HEK293 (cell line): Measurements from ENCODE around the gene AATF.

ENCODE experiments used
- CTCF ChIA-PET: fragments of 350-600 bp; formaldehyde crosslinking; extraction: SDS; loops from one replicate; lab custom pipeline; 2021; ENCODE audit warnings: antibody characterized with exemption; lab: Yijun Ruan, JAX
- POLR2A ChIA-PET: fragments of 300-600 bp; formaldehyde crosslinking; extraction: SDS; loops from one replicate; lab custom pipeline; 2020; ENCODE audit warnings: antibody characterized with exemption, inconsistent platforms; lab: Yijun Ruan, JAX
- H3K27ac ChIP-seq: fragments of 200-500 bp; sonication (Bioruptor generic); 2 replicates; pipeline ENCODE4 v1.5.1; 2014; ENCODE audit warnings: low read depth, low read length, control low read depth, inconsistent platforms; ENCODE audit errors: extremely low read depth
- H3K36me3 ChIP-seq, 2 experiments: fragments of 200-500 bp in 1 of 2; sonication (Bioruptor generic) in 1 of 2; 1 replicate in 1 of 2; 2 replicates in 1 of 2; pipeline ENCODE4 v1.5.1; 2014 to 2017; ENCODE audit warnings: inconsistent platforms in 2 of 2, low read length in 2 of 2; ENCODE audit not compliant: control insufficient read depth in 2 of 2, insufficient read depth in 1 of 2
- H3K4me1 ChIP-seq: fragments of 200-500 bp; sonication (Bioruptor generic); 2 replicates; pipeline ENCODE4 v1.5.1; 2014; ENCODE audit warnings: mild to moderate bottlenecking, low read length, inconsistent platforms; ENCODE audit not compliant: control insufficient read depth, insufficient read depth
- H3K4me3 ChIP-seq: 2 replicates; pipeline ENCODE4 v1.5.1; 2011; ENCODE audit warnings: low read depth, mild to moderate bottlenecking, control low read depth, low read length, moderate library complexity
- H3K9me3 ChIP-seq: fragments of 200-500 bp; sonication (Bioruptor generic); 2 replicates; pipeline ENCODE4 v1.5.1; 2014; ENCODE audit warnings: low read depth, low read length, inconsistent platforms; ENCODE audit not compliant: control insufficient read depth, insufficient read depth
- BCL11A ChIP-seq: fragments of 450-650 bp; formaldehyde crosslinking; IDR thresholded peaks from 2 replicates; pipeline ENCODE4 v1.5.1; 2016; ENCODE audit warnings: low read depth, missing biosample characterization, missing genetic modification characterization
- GFI1B ChIP-seq: fragments of 450-650 bp; formaldehyde crosslinking; IDR thresholded peaks from 2 replicates; pipeline ENCODE4 v1.5.1; 2016; ENCODE audit warnings: missing biosample characterization, missing genetic modification characterization
- GLIS1 ChIP-seq: fragments of 450-650 bp; formaldehyde crosslinking; IDR thresholded peaks from 2 replicates; pipeline ENCODE4 v1.5.1; 2016; ENCODE audit warnings: missing biosample characterization, missing genetic modification characterization
- GLIS2 ChIP-seq: fragments of 450-650 bp; formaldehyde crosslinking; IDR thresholded peaks from 2 replicates; pipeline ENCODE4 v1.5.1; 2016; ENCODE audit warnings: missing biosample characterization, missing genetic modification characterization
- KLF9 ChIP-seq: fragments of 450-650 bp; formaldehyde crosslinking; IDR thresholded peaks from 2 replicates; pipeline ENCODE4 v1.5.1; 2016; ENCODE audit warnings: missing biosample characterization, missing genetic modification characterization, low read depth
- MYNN ChIP-seq: fragments of 450-650 bp; formaldehyde crosslinking; IDR thresholded peaks from 2 replicates; pipeline ENCODE4 v1.5.1; 2016; ENCODE audit warnings: missing biosample characterization, missing genetic modification characterization, borderline replicate concordance
- PRDM1 ChIP-seq: fragments of 450-650 bp; formaldehyde crosslinking; IDR thresholded peaks from 2 replicates; pipeline ENCODE4; 2016; ENCODE audit warnings: missing biosample characterization, missing genetic modification characterization
- SCRT1 ChIP-seq: fragments of 450-650 bp; formaldehyde crosslinking; IDR thresholded peaks from 2 replicates; pipeline ENCODE4 v1.5.1; 2016; ENCODE audit warnings: missing biosample characterization, missing genetic modification characterization, borderline replicate concordance
- ZBTB21 ChIP-seq: fragments of 450-650 bp; formaldehyde crosslinking; IDR thresholded peaks from 2 replicates; pipeline ENCODE4 v1.5.1; 2017; ENCODE audit warnings: missing biosample characterization, missing genetic modification characterization
- ZEB2 ChIP-seq: fragments of 450-650 bp; formaldehyde crosslinking; IDR thresholded peaks from 2 replicates; pipeline ENCODE4 v1.5.1; 2016; ENCODE audit warnings: missing biosample characterization, missing genetic modification characterization
- ZFP69B ChIP-seq: fragments of 450-650 bp; formaldehyde crosslinking; IDR thresholded peaks from 2 replicates; pipeline ENCODE4 v1.5.1; 2016; ENCODE audit warnings: missing biosample characterization, missing genetic modification characterization
- ZNF24 ChIP-seq: fragments of 450-650 bp; formaldehyde crosslinking; IDR thresholded peaks from 2 replicates; pipeline ENCODE4 v1.5.1; 2016; ENCODE audit warnings: missing biosample characterization, missing genetic modification characterization
- ZNF292 ChIP-seq: fragments of 450-650 bp; formaldehyde crosslinking; IDR thresholded peaks from 2 replicates; pipeline ENCODE4 v1.5.1; 2016; ENCODE audit warnings: low read depth, missing biosample characterization, missing genetic modification characterization, borderline replicate concordance
- ZNF37A ChIP-seq: fragments of 450-650 bp; IDR thresholded peaks from 2 replicates; pipeline ENCODE4 v1.5.1; 2018; ENCODE audit warnings: missing biosample characterization, missing genetic modification characterization
- ZNF416 ChIP-seq: fragments of 450-650 bp; formaldehyde crosslinking; IDR thresholded peaks from 2 replicates; pipeline ENCODE4 v1.5.1; 2016; ENCODE audit warnings: missing biosample characterization, missing genetic modification characterization
- ZNF558 ChIP-seq: fragments of 450-650 bp; formaldehyde crosslinking; IDR thresholded peaks from 2 replicates; pipeline ENCODE4 v1.5.1; 2016; ENCODE audit warnings: missing biosample characterization, missing genetic modification characterization
- ZNF629 ChIP-seq: fragments of 450-650 bp; formaldehyde crosslinking; IDR thresholded peaks from 2 replicates; pipeline ENCODE4 v1.5.1; 2017; ENCODE audit warnings: missing biosample characterization, missing genetic modification characterization
- ZNF660 ChIP-seq: fragments of 450-650 bp; IDR thresholded peaks from 2 replicates; pipeline ENCODE4 v1.5.1; 2018; ENCODE audit warnings: missing biosample characterization, mild to moderate bottlenecking, missing genetic modification characterization
- ZNF830 ChIP-seq: fragments of 450-650 bp; IDR thresholded peaks from 2 replicates; pipeline ENCODE4 v1.5.0; 2018; ENCODE audit warnings: missing biosample characterization, missing genetic modification characterization, low read depth, mild to moderate bottlenecking, moderate library complexity
- TF ChIP-seq, protein P1 (sequence below): fragments of 450-650 bp; formaldehyde crosslinking; IDR thresholded peaks from 2 replicates; pipeline ENCODE4 v1.5.1; 2017; ENCODE audit warnings: missing biosample characterization, mild to moderate bottlenecking, missing genetic modification characterization, moderate library complexity
- TF ChIP-seq, protein P2 (sequence below): fragments of 450-650 bp; formaldehyde crosslinking; IDR thresholded peaks from 2 replicates; pipeline ENCODE4 v1.5.1; 2016; ENCODE audit warnings: missing biosample characterization, missing genetic modification characterization
- TF ChIP-seq, protein P3 (sequence below): fragments of 450-650 bp; formaldehyde crosslinking; IDR thresholded peaks from 2 replicates; pipeline ENCODE4 v1.5.1; 2016; ENCODE audit warnings: missing biosample characterization, missing genetic modification characterization
- TF ChIP-seq, protein P4 (sequence below): fragments of 450-650 bp; formaldehyde crosslinking; IDR thresholded peaks from 2 replicates; pipeline ENCODE4 v1.5.1; 2016; ENCODE audit warnings: missing biosample characterization, missing genetic modification characterization, low read depth
- TF ChIP-seq, protein P5 (sequence below): fragments of 450-650 bp; formaldehyde crosslinking; IDR thresholded peaks from 2 replicates; pipeline ENCODE4 v1.5.1; 2016; ENCODE audit warnings: missing biosample characterization, missing genetic modification characterization, borderline replicate concordance
- TF ChIP-seq, protein P6 (sequence below): fragments of 450-650 bp; formaldehyde crosslinking; IDR thresholded peaks from 2 replicates; pipeline ENCODE4 v1.5.1; 2016; ENCODE audit warnings: missing biosample characterization, missing genetic modification characterization
- TF ChIP-seq, protein P7 (sequence below): fragments of 450-650 bp; formaldehyde crosslinking; IDR thresholded peaks from 2 replicates; pipeline ENCODE4 v1.5.1; 2016; ENCODE audit warnings: missing biosample characterization, missing genetic modification characterization

Gene AATF

DNA sequence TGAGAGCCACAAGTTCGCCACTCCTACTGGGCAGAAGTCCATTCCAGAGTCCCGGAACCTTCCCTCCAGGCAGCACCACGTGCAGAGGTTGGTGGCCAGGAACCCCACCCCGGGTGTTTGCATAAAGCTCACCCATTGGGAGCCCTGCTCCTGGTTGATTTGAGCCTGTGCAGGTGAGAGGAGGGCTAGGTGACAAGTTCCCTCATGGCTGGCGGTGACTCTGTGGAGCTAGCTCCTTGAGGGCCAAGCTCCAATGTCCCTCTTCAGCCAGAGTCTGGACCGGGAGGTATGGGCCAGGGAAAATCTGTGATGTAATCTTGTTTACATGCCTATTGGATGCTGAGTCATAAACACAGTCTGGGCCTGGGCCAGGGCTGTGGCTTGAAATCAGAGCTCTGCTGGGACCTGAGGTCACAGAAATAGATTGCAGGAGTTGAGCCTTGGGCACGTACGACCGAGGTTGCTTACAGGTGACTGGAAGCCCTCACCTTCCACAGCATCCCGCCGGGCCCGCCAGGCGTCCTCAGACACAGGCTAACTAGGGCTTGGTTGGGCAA, 118.9 kb downstream of the AATF start:
- Histone ChIP-seq H3K27ac (no peak overlapping the region), H3K4me3 (no peak overlapping the region)
- CTCF ChIA-PET: interaction anchor here (0.8 to 3.0 kb wide), 5 partner anchors 14 to 464 kb away, joined by 3 to 15 read pairs (median 6); no protein-coding TSS in a partner anchor
- TF ChIP-seq, protein P1, sequence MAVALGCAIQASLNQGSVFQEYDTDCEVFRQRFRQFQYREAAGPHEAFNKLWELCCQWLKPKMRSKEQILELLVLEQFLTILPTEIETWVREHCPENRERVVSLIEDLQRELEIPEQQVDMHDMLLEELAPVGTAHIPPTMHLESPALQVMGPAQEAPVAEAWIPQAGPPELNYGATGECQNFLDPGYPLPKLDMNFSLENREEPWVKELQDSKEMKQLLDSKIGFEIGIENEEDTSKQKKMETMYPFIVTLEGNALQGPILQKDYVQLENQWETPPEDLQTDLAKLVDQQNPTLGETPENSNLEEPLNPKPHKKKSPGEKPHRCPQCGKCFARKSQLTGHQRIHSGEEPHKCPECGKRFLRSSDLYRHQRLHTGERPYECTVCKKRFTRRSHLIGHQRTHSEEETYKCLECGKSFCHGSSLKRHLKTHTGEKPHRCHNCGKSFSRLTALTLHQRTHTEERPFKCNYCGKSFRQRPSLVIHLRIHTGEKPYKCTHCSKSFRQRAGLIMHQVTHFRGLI (tag by site-specific recombination): peak; percentile 48; the same call in 1 of the 2 replicates
- TF ChIP-seq MYNN (tag by site-specific recombination) (no peak), ZNF416 (tag by site-specific recombination) (no peak), ZNF24 (tag by site-specific recombination) (no peak), PRDM1 (tag by site-specific recombination) (no peak), SCRT1 (tag by site-specific recombination) (no peak), ZNF830 (tag by site-specific recombination) (no peak), BCL11A (tag by site-specific recombination) (no peak), ZFP69B (tag by site-specific recombination) (no peak; the same call in 1 of the 2 replicates), ZBTB21 (0 out of 2 replicates have a peak, but pooled peaks have one; percentile 45), ZNF629 (tag by site-specific recombination) (peak; percentile 77), ZEB2 (peak; percentile 75), ZNF292 (tag by site-specific recombination) (no peak), ZNF37A (no peak), ZNF660 (peak; percentile 78; the same call in 1 of the 2 replicates), GLIS2 (tag by site-specific recombination) (no peak), KLF9 (no peak), GFI1B (peak; percentile 51; the same call in 1 of the 2 replicates), GLIS1 (tag by site-specific recombination) (0 out of 2 replicates have a peak, but pooled peaks have one; percentile 12), ZNF558 (tag by site-specific recombination) (no peak)
- TF ChIP-seq, protein P2, sequence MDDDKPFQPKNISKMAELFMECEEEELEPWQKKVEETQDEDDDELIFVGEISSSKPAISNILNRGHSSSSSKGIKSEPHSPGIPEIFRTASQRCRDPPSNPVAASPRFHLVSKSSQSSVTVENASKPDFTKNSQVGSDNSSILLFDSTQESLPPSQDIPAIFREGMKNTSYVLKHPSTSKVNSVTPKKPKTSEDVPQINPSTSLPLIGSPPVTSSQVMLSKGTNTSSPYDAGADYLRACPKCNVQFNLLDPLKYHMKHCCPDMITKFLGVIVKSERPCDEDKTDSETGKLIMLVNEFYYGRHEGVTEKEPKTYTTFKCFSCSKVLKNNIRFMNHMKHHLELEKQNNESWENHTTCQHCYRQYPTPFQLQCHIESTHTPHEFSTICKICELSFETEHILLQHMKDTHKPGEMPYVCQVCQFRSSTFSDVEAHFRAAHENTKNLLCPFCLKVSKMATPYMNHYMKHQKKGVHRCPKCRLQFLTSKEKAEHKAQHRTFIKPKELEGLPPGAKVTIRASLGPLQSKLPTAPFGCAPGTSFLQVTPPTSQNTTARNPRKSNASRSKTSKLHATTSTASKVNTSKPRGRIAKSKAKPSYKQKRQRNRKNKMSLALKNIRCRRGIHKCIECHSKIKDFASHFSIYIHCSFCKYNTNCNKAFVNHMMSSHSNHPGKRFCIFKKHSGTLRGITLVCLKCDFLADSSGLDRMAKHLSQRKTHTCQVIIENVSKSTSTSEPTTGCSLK: no peak
- TF ChIP-seq, protein P3, sequence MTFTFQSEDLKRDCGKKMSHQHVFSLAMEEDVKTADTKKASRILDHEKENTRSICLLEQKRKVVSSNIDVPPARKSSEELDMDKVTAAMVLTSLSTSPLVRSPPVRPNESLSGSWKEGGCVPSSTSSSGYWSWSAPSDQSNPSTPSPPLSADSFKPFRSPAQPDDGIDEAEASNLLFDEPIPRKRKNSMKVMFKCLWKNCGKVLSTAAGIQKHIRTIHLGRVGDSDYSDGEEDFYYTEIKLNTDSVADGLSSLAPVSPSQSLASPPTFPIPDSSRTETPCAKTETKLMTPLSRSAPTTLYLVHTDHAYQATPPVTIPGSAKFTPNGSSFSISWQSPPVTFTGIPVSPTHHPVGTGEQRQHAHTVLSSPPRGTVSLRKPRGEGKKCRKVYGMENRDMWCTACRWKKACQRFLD (tag by site-specific recombination): no peak
- TF ChIP-seq, protein P4, sequence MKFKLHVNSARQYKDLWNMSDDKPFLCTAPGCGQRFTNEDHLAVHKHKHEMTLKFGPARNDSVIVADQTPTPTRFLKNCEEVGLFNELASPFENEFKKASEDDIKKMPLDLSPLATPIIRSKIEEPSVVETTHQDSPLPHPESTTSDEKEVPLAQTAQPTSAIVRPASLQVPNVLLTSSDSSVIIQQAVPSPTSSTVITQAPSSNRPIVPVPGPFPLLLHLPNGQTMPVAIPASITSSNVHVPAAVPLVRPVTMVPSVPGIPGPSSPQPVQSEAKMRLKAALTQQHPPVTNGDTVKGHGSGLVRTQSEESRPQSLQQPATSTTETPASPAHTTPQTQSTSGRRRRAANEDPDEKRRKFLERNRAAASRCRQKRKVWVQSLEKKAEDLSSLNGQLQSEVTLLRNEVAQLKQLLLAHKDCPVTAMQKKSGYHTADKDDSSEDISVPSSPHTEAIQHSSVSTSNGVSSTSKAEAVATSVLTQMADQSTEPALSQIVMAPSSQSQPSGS (tag by site-specific recombination): peak; percentile 85
- TF ChIP-seq, protein P5, sequence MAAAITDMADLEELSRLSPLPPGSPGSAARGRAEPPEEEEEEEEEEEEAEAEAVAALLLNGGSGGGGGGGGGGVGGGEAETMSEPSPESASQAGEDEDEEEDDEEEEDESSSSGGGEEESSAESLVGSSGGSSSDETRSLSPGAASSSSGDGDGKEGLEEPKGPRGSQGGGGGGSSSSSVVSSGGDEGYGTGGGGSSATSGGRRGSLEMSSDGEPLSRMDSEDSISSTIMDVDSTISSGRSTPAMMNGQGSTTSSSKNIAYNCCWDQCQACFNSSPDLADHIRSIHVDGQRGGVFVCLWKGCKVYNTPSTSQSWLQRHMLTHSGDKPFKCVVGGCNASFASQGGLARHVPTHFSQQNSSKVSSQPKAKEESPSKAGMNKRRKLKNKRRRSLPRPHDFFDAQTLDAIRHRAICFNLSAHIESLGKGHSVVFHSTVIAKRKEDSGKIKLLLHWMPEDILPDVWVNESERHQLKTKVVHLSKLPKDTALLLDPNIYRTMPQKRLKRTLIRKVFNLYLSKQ (tag by site-specific recombination): no peak
- TF ChIP-seq, protein P6, sequence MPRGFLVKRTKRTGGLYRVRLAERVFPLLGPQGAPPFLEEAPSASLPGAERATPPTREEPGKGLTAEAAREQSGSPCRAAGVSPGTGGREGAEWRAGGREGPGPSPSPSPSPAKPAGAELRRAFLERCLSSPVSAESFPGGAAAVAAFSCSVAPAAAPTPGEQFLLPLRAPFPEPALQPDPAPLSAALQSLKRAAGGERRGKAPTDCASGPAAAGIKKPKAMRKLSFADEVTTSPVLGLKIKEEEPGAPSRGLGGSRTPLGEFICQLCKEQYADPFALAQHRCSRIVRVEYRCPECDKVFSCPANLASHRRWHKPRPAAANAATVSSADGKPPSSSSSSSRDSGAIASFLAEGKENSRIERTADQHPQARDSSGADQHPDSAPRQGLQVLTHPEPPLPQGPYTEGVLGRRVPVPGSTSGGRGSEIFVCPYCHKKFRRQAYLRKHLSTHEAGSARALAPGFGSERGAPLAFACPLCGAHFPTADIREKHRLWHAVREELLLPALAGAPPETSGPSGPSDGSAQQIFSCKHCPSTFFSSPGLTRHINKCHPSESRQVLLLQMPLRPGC (tag by site-specific recombination): no peak
- TF ChIP-seq, protein P7, sequence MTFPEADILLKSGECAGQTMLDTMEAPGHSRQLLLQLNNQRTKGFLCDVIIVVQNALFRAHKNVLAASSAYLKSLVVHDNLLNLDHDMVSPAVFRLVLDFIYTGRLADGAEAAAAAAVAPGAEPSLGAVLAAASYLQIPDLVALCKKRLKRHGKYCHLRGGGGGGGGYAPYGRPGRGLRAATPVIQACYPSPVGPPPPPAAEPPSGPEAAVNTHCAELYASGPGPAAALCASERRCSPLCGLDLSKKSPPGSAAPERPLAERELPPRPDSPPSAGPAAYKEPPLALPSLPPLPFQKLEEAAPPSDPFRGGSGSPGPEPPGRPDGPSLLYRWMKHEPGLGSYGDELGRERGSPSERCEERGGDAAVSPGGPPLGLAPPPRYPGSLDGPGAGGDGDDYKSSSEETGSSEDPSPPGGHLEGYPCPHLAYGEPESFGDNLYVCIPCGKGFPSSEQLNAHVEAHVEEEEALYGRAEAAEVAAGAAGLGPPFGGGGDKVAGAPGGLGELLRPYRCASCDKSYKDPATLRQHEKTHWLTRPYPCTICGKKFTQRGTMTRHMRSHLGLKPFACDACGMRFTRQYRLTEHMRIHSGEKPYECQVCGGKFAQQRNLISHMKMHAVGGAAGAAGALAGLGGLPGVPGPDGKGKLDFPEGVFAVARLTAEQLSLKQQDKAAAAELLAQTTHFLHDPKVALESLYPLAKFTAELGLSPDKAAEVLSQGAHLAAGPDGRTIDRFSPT (tag by site-specific recombination): peak; percentile 33; the same call in 1 of the 2 replicates

More for the DNA sequence above, 118.9 kb downstream of the AATF start:
- no peaks in the 10 kb centered on the region for H3K36me3 ChIP-seq
- peaks cover 5% of the 10 kb centered on the region; the same call in 1 of the 2 replicates for H3K4me1 ChIP-seq
- H3K9me3 ChIP-seq: no peaks in the 10 kb centered on the region
- POLR2A ChIA-PET: interaction anchor here (0.7 to 1.0 kb wide), 2 partner anchors 8 to 466 kb away, joined by 3 to 4 read pairs; partner anchors contain the start of gene MRM1
